ENCODE measurements around the gene MEI1. TPM values are rescaled to one million over a fixed set of nuclear protein-coding genes. Genes with fewer than 3 reads are reported as not detected.

Gene MEI1
- total and polyA plus RNA-seq, 8 donors, result 1.6 to 15.2 (median 3.4) TPM; not detected in 2

DNA sequence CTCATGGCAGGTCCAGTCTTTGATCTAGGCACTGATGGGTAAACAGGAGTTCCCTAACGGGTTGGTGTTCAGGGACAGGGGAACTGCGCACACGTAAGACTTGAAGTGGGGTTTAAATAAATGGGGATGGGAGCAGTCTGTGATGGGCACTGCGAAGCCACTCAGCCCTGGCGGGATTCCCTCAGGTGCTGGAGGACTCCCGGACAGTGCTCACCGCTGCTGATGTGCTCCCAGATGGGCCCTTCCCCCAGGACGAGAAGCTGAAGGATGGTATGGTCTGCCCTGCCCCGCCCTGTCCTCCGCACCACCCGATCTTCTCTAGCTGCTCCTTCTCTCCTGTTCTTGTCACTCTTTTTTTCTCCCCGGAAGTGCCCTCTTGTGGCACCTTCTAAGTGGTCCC, 110.7 kb downstream of the MEI1 start:
- peaks cover 2 to 59% (median 56%) of the 10 kb centered on the region in 4 donors for H3K36me3 ChIP-seq
- H3K4me3 ChIP-seq, result no peak overlapping the region
- H3K4me1 ChIP-seq, result no peaks in the 10 kb centered on the region
- H3K9me3 ChIP-seq, result no peaks in the 10 kb centered on the region
- DNase-seq, result no peak
- WGBS, 5 donors, result 86 to 97% (median 93%) methylated on average over 12 of the region's 12 CpGs
- intact Hi-C loops (cut with DNase I; ENCODE audit: low total_unique reads), result no loop called here
- H3K27ac ChIP-seq, result no peak overlapping the region
- no peaks in the 10 kb centered on the region for H3K27me3 ChIP-seq
- TF ChIP-seq POLR2AphosphoS5 (IDR thresholded peaks at IDR 0.05), result no peak
- TF ChIP-seq, protein P1, sequence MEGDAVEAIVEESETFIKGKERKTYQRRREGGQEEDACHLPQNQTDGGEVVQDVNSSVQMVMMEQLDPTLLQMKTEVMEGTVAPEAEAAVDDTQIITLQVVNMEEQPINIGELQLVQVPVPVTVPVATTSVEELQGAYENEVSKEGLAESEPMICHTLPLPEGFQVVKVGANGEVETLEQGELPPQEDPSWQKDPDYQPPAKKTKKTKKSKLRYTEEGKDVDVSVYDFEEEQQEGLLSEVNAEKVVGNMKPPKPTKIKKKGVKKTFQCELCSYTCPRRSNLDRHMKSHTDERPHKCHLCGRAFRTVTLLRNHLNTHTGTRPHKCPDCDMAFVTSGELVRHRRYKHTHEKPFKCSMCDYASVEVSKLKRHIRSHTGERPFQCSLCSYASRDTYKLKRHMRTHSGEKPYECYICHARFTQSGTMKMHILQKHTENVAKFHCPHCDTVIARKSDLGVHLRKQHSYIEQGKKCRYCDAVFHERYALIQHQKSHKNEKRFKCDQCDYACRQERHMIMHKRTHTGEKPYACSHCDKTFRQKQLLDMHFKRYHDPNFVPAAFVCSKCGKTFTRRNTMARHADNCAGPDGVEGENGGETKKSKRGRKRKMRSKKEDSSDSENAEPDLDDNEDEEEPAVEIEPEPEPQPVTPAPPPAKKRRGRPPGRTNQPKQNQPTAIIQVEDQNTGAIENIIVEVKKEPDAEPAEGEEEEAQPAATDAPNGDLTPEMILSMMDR (IDR thresholded peaks at IDR 0.05), result no peak
- TF ChIP-seq EP300 (IDR thresholded peaks at IDR 0.05), result no peak
- TF ChIP-seq POLR2A (IDR thresholded peaks at IDR 0.05), result no peak

DNA sequence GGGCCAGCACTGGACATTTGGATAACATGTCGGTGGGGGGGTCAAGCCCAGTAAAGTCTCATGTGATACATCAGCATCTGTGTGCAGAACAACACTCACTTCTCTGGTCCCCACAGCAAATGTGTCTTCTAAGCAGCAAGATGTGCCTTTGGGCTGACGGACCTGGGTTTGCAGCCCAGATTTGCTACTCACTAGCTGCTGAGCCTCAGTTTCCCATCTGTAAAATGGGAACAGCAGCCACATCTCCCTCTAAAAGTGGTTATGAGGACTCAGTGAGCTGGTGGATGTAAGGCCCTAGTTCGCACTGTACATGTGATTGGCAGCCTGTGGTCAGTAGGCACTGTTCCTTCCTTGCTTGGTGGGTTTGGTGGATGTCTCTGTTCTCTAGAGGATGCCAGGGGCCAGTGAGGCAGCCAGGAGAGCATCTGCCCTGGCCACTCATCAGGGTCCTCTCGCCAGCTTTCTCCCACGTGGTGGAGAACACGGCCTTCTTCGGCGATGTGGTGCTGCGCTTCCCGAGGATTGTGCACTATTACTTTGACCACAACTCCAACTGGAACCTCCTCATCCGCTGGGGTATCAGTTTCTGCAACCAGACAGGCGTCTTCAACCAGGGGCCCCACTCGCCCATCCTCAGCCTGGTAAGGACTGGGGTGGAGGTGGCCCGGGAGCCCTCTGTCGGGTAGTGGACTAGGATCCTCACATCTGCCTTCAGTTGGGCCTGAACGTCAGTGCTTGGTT, 113.7 kb downstream of the MEI1 start:
- intact Hi-C loops (cut with DNase I; ENCODE audit: low total_unique reads), result no loop called here
- TF ChIP-seq POLR2A (IDR thresholded peaks at IDR 0.05) (no peak), POLR2AphosphoS5 (IDR thresholded peaks at IDR 0.05) (no peak), EP300 (IDR thresholded peaks at IDR 0.05) (no peak)
- TF ChIP-seq, protein P1 (IDR thresholded peaks at IDR 0.05), result no peak
- no peak for DNase-seq
- H3K36me3 ChIP-seq, result peaks cover 2 to 79% (median 67%) of the 10 kb centered on the region in 4 donors
- no peaks in the 10 kb centered on the region for H3K4me1 ChIP-seq
- H3K27me3 ChIP-seq, result no peaks in the 10 kb centered on the region
- no peak overlapping the region for H3K4me3 ChIP-seq
- 92 to 98% (median 95%) methylated on average over 16 of the region's 16 CpGs for WGBS, 5 donors
- no peak overlapping the region for H3K27ac ChIP-seq
- no peaks in the 10 kb centered on the region for H3K9me3 ChIP-seq

DNA sequence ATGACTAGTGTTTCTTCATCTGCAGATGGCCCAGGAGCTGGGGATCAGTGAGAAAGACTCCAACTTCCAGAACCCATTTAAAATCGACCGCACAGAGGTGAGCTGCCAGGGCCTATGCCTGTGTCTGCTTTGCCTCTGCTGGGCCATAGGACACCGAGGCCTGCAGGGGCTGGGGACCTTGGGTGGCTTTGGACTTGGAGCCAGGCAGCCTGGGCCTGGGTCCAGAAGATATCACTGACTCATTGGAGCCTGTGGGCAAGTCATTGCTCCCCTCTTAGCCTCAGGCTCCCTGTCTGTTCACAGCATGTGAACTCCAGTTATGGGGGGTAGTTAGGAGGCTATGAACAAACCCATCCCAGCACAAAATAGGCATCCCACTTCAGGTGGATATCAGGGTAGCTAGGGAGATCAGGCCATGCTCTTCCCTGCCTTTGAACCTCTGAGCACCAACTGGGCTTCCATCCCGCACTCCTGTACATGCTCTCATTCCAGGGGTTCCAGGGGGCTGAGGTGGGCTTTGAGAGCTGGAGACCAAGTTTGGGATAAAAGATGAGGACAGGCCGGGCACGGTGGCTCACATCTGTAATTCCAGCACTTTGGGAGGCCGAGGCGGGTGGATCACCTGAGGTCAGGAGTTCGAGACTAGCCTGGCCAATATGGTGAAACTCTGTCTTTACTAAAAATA, 114.6 kb downstream of the MEI1 start:
- intact Hi-C loops (cut with DNase I; ENCODE audit: low total_unique reads), result no loop called here
- no peaks in the 10 kb centered on the region for H3K27me3 ChIP-seq
- no peaks in the 10 kb centered on the region for H3K9me3 ChIP-seq
- no peak for DNase-seq
- WGBS, 5 donors, result 94 to 98% (median 97%) methylated on average over 7 to 9 of the region's 9 CpGs
- no peak overlapping the region for H3K27ac ChIP-seq
- H3K4me1 ChIP-seq, result no peaks in the 10 kb centered on the region
- peaks cover 2 to 84% (median 66%) of the 10 kb centered on the region in 4 donors for H3K36me3 ChIP-seq
- H3K4me3 ChIP-seq, result no peak overlapping the region
- no peak for TF ChIP-seq POLR2AphosphoS5 (IDR thresholded peaks at IDR 0.05)

DNA sequence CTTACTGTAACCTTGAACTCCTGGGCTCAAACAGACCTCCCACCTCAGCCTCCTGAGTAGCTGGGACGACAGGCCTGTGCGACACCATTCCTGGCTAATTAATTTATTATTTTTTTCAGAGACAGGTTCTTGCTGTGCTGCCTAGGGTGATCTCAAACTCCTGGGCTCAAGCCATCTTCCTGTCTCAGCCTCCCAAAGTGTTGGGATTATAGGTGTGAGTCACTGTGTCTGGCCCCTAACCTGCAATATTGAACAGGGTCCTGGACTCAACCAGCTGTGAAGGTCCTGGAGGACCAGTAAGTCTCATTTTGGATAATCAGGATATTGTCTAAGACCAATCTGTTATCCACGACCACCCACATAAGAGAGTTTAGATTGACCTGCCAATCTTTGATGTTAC, 116.4 kb downstream of the MEI1 start:
- H3K4me1 ChIP-seq, result no peaks in the 10 kb centered on the region
- peaks cover 2 to 80% (median 53%) of the 10 kb centered on the region in 4 donors for H3K36me3 ChIP-seq
- no peak overlapping the region for H3K27ac ChIP-seq
- H3K4me3 ChIP-seq, result no peak overlapping the region
- no peak for TF ChIP-seq POLR2A (IDR thresholded peaks at IDR 0.05)
- TF ChIP-seq, protein P1 (IDR thresholded peaks at IDR 0.05), result no peak
- TF ChIP-seq EP300 (IDR thresholded peaks at IDR 0.05), result no peak
- TF ChIP-seq POLR2AphosphoS5 (IDR thresholded peaks at IDR 0.05), result no peak
- H3K9me3 ChIP-seq, result no peaks in the 10 kb centered on the region
- WGBS, 5 donors, result 88 to 96% (median 95%) methylated on average over 3 of the region's 3 CpGs
- DNase-seq, result no peak
- H3K27me3 ChIP-seq, result no peaks in the 10 kb centered on the region
- intact Hi-C loops (cut with DNase I; ENCODE audit: low total_unique reads), result no loop called here

Data from stomach (tissue), 9 donors.